Ishikawa (cell line): ENCODE data around the gene LILRB3.

Experiments used
- CEBPB ChIP-seq: IDR thresholded peaks from 2 replicates; pipeline ENCODE4 v1.6.1; 2012
- CREB1 ChIP-seq: IDR thresholded peaks from 2 replicates; pipeline ENCODE4 v1.6.1; 2012; ENCODE audit warnings: low read depth
- EP300 ChIP-seq: IDR thresholded peaks from 2 replicates; pipeline ENCODE4 v1.6.1; 2012; ENCODE audit warnings: borderline replicate concordance
- MAX ChIP-seq: IDR thresholded peaks from 2 replicates; pipeline ENCODE4 v1.6.1; 2012
- NFIC ChIP-seq: IDR thresholded peaks from 2 replicates; pipeline ENCODE4 v1.6.1; 2012
- RAD21 ChIP-seq: IDR thresholded peaks from 2 replicates; pipeline ENCODE4 v1.6.1; 2012; ENCODE audit warnings: low read depth
- REST ChIP-seq: IDR thresholded peaks from 2 replicates; pipeline ENCODE4 v1.6.1; 2012; ENCODE audit warnings: low read depth, mild to moderate bottlenecking
- TAF1 ChIP-seq: IDR thresholded peaks from 2 replicates; pipeline ENCODE4 v1.6.1; 2012; ENCODE audit warnings: low read depth, mild to moderate bottlenecking
- TCF12 ChIP-seq: IDR thresholded peaks from 2 replicates; pipeline ENCODE4 v1.6.1; 2012; ENCODE audit warnings: low read depth
- YY1 ChIP-seq: IDR thresholded peaks from 2 replicates; pipeline ENCODE4 v1.6.1; 2012; ENCODE audit warnings: low read depth

- no peak; the same call in 1 of the 2 replicates for TF ChIP-seq TCF12
- TF ChIP-seq YY1, result no peak
- no peak for TF ChIP-seq NFIC
- peak; percentile 45; the same call in 1 of the 2 replicates for TF ChIP-seq TAF1
- TF ChIP-seq CEBPB, result no peak
- no peak for TF ChIP-seq EP300
- no peak for TF ChIP-seq REST
- TF ChIP-seq MAX, result no peak; the same call in 1 of the 2 replicates
- no peak for TF ChIP-seq CREB1
- no peak for TF ChIP-seq RAD21
Observed at GRCh38 chr19:54189145-54189734, 33.6 kb downstream of the LILRB3 start, which contains the start of gene MBOAT7.
